GM19395 (cell line): ENCODE measurements around the gene CCDC157.

Experiments used
- ATAC-seq: cut with Tn5 transposase; IDR thresholded peaks from one replicate; pipeline ENCODE4 v1.9.1; 2021; ENCODE audit warnings: mild to moderate bottlenecking, moderate library complexity; ENCODE audit not compliant: unreplicated experiment

CCDC157 gene

DNA sequence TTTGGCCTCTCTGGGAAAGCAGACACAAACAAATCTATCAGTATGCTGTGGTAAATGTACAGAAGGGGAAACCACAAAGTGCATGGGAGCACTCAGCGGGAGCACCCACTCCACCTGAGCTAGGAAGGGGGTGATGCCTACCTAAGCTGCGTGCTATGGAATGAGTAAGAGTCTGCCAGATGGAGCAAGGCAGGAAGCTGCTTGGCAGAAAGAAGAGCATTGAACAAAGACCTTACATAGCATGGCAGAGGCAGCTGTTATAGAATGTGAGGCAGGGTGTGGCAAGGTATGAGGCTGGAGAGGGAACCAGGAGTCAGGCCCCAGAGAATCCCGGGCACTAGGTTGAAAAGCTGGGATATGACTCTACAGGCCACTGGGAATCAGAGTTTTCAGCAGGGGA lies 55.0 kb downstream of the CCDC157 start:
- no peak for ATAC-seq

DNA sequence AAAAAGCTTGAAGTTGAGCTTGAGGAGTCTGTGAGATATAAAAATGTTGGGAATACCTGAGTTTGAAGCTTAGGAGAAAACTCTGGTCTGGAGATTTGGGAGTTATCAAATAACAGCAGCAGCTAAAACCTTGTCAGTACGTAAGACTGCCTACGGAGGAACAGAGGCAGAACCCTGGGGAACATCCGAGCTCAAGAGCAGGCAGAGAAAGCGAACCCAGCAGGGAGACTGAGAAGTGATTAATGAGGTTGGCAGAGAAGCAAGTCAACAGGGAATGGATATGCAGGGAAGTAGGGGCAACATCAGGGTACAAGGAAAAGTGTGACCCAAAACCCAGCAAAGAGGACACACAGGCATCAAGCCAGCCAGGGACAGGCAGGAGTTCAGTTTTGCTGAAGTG lies 56.2 kb downstream of the CCDC157 start:
- ATAC-seq = no peak

DNA sequence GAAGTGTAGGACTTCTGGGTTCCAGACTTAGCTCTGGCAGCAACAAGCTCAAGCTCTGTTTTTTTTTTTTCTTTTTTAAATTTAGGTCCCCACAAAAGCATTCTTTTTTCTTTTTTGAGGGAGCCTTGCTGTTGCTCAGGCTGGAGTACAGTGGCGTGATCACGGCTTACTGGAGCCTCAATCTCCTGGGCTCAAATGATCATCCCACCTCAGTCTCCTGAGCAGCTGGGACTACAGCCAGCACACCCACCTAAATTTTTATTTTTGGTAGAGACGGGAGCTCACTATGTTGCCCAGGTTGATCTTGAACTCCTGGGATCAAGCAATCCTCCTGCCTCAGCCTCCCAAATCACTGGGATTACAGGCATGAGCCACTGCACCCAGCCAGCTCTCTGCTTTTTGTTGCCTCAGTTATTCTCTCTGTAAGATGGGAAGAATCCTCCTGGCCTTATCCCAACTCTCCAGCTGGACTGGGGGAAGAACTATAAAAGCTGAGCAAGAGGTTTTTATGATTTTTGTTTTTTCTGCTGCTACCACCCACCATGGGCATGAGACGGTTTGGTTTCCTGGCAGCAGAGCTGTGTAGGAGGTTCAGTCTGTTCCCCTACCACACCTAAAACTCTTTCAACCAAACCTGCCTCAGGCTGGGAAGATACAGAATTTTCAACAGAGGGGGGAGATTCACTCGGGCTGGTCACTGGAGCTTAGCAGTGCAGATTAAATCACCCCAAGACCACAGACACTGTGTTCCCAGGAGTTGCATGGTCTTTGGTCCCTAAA lies 57.1 kb downstream of the CCDC157 start:
- ATAC-seq = no peak

DNA sequence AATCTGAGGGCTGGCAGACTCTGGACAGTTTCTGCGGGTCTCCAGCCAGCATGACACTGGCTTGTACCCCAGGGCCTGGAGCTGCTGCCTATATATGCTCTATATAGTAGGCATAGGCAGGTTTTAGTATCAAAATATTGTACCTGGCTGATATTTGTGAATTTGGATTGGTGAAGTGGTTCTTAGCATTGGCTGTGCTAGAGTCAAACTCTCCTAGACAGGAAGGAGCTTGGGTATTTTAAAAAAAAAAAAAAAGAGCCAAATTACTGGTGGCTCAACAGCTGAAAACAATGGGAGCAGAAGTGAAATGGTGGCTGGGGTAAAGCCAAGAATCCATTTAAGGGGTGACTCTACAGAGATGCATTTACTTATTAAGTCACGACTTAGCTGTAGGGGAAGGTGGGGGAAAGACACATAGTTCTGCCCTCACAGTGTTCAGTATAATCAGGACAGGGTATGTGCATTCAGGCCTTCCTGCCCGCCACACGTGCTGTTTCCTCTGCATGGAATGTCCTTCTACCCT lies 57.8 kb downstream of the CCDC157 start:
- ATAC-seq = no peak

DNA sequence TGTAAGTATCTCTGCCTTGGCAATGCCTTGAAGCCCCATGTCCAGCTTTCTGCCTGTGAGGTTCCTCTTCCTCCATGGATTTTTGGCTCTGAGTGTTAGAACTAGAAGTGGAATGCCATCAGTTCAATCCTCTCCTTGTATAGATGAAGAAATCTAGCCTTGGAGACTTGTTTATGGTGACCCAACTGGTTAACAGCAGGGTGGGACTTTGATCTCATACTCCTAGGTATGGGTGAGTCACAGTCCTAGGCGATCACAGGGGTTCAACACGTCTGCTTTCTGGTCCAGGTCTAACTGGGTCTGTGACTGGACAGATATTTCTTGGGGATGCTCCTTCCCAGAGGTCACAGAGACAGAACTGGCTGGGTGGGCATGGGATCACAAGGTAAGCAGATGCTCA lies 59.6 kb downstream of the CCDC157 start:
- no peak for ATAC-seq

DNA sequence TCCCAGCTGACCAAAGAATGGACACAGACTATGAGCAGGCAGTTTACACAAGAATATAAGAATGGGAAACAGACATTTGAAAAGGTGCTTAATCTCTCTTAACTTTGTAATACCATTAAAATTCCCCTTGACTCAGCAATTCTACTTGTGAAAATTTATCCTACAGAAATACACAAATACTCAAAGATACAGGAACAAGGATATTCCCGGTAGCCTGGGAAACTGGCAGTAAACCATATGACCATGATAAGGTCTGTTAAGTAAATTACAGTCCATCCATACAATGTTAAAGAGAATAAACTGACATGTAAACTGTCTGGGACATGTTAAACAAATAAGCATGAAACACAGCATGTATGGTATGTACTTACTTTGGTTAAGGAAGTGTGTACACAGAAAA lies 60.0 kb downstream of the CCDC157 start:
- no peak for ATAC-seq

DNA sequence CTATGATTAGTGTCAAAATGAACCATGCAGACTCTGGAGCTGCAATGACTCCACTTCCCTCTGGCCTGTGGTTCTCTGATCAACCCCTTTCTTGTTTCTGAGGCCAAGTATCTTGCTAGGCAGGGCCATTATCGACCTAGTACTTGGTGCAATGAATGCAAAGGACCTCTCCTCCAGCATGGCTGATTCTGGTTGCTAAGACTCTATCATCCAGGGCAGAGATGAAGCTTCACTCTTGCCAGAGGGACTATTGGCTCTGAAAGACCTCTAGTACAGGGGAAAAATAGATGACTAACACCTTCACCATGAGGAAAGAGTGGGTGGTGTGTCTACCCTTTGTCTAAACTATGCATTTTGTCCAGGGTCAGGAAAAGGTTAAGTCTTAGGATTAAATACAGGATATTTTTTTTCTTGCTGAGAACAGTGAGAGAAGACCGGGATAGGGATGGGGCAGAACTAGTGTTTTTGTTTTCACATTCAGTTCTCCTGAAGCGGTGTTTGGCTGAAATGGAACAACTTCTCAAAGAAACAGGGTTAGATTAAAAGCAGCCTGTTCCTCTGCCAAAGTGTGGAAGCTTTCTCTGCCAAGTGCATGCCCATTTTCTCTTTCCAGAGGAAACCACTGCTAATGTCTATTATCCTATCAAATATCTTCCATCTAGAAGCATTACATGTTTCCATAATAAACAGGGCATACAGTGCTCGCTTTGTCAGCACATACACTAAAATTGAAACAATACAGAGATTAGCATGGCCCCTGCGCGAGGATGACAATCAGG lies 63.7 kb downstream of the CCDC157 start:
- no peak for ATAC-seq

DNA sequence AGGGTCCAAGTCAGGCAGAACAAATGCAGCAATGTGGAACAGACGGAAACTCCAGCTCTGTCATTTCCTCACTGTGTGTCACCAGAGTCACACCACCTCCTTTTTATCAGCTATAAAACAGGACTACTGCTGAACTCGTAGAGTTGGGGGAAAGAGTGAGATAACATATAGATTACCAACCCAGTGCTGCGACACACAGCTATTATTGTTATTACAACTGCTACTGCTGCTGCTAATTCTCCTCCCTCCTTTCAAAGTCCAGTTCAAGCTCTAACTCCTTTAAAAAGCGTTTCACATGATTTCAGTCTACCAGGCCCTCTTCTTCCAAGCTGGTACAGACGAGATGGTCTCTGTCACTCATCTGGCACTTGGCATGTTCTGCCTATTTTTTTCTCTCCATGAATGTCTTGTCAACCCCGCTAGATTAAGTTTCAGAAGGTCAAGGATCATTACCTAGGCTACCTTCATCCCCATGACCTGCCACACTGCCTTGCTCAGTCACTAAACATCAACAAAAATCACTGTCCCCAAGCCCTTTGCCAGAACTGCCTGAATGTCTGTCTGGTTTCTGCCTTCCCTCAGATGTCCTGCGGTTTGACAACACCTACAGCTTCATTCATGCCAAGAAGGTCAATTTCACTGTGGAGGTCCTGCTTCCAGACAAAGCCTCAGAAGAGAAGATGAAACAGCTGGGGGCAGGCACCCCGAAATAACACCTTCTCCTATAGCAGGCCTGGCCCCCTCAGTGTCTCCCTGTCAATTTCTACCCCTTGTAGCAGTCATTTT lies 65.1 kb downstream of the CCDC157 start:
- no peak for ATAC-seq

DNA sequence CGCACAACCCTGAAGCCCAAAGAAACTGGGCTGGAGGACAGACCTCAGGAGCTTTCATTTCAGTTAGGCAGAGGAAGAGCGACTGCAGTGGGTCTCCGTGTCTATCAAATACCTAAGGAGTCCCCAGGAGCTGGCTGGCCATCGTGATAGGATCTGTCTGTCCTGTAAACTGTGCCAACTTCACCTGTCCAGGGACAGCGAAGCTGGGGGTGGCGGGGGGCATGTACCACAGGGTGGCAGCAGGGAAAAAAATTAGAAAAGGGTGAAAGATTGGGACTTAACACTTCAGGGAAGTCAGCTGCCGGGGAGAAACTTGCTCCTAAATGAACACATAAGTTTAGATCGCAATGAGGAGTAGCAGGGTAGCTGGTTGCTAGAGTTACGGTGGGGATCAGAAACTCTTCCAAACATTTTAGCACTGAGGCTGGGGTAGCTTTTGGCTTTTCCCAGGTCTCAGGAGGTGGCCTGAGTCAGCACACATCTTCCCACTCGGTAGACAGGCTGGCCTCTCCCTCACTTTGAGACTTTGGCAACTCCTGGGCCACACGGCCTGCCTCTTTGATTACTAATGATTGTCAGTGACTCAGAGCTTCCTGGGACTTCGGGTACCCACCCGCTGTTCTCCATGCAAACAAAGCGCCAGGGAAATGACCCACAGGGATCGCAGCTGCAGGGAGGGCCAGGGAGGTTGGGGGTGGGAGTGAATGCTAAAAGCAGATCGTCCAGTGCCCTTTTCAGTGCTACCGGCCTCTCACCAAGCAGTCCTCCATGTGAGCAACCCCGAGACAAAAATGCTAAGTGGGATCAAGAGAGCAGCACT lies 65.9 kb downstream of the CCDC157 start:
- no peak for ATAC-seq

DNA sequence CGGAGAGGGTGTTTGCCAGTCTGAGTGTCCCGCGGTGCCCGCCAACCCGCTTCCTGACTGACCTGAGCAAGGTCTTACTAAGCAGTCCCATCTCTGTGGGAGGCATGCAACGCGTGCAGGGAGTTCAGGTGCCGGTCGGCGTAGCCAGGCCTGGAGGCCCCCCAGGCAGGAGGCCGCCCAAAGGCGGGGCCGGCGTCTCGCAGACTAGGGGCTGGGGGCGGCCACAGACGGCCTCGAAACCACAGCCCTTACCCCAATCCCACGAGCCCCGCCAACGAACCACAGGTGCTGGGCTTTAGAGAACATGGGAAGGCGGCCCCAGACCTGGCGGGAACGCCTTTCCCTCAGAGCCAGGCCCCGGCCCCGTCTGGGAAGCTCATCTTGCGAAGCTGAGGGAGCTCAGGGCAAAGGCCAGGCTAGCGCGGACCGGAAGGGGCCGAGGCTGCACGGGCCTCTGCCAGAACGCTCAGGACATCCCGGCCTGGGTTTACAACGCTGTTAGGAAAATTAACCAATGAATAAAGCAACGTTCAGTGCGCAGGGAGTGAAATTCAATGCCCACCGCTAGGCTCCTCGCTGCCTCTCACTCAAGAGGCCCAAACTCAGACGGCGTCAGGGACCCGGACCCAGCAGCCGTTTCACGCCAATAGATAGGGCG lies 66.6 kb downstream of the CCDC157 start:
- peak; percentile 35 for ATAC-seq

DNA sequence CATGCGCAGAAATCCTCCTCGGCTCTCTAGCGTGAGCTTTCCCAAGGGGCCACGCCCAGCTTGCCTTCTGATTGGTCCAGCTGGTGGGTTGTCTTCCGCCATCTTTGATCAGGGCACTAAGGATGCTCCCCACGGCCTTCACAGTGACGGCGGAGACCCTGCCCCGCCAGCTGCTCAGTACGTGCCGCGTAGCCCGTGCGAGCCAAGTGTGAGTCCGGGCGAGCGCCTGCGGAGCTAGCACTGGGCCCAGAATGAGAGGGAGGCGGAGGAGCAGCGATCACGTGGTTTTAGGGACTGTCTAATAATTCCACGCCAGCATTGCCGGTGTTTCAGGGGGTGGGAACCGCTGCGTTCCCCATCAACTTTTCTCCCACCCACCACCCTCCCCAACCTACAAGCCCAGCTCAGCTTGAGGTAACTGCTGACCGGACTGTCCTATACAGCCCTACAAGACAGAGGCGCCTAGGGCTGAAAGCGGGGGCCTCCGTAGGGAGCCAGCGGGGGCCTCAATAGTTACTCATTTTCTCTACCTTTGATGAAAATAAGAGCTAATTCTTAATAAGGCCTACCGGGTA lies 67.2 kb downstream of the CCDC157 start:
- peak; percentile 84 for ATAC-seq

DNA sequence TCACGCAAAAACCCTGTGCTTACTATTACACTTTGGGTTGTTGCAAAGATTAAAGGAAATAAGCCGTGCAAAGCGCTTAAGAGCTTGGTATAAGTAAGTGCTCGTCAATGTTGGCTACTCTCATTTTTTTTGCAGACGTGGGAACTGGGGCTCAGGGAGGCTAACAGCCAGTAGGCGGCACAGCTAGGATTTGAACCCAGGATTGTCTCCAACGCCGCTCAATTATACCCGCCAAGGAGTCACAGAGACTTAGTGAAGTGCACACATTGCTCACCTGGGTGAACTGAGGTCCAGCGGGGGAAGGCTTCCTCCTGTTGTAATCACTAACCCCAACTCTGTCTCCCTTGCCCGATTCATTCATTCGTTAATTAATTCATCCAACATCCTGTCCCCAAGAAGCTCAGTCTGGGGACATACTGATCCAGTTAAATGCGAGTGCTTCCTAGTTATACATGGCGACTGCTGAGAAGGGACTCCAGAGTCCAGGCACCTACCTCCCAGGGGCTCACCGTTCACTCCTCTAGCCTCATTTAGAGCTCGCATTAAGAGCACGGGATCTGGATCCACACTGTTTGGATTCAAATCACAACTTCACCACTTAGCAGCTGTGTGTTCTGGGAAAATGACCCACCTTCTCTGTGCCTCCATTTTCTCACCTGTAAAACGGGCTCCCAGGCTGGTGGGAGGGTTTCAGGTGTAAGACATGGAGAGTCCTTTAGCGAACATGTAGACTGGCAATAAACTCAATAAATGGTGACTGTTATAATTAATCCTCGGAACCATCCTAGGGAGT lies 67.9 kb downstream of the CCDC157 start:
- no peak for ATAC-seq

DNA sequence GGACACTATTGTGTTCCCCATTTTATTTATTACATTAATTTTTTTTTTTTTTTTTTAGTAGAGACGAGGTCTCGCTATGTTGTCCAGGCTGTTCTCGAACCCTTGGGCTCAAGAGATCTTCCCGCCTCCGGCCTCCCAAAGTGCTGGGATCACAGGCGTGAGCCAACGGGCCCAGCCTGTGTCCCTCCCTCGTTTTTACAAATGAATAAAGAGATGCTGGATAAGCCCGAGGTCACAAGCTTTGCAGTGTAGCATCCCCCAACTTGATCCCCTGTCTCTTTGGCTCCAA lies 68.5 kb downstream of the CCDC157 start:
- no peak for ATAC-seq

DNA sequence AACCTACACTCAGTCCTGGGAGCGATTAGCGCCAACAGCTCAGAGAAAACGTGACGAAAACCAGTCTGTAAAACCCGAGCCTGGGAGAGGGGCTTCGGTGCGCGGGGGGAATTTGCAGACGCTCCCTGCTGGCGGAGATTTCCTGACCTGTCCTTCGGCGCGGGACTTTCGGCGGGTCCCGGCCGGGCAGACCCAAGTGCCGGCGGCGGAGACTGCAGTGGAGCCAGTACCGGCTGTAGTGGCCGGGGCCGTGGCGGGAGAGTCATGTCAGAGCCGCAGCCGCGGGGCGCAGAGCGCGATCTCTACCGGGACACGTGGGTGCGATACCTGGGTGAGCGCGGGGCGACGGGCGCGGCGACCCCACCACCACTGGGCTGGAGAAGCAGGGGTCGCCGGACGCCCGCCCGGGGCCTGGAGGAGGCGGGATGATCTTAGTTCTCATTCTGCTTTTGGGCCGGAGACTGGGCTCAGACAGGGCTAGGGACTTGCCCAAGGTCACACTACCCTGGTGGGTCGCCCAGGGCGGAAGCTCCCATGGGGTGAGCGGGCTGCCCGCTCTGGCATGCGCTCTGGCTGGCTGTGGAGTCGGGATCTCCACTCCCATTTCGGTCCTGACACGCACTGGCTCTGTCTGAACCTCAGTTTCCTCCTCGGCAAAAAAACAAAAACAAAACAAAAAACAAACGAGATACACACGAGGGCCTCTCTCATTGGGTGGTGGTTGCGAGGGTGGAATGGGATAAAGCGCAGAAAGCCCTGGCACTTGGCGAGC lies 69.0 kb downstream of the CCDC157 start, which contains the start of gene MTFP1:
MTFP1 (plus strand) TSS at position 153 of the 772 bp plus-strand sequence; CDS start at position 265, 112 bp downstream.
- ATAC-seq = no peak
